CD4-positive, alpha-beta T cell treated with Interleukin-2 at 100 ng/mL for 4 hours (primary cell): ENCODE measurements around the gene LSM12.
"Not testable (repeated sequence)": the region's sequence is repeated elsewhere in the genome, so short reads cannot be mapped to it uniquely, and the experiment has no call there.

Experiments used
- DNase-seq: peaks from one replicate; pipeline ENCODE4 v3.0.0-alpha.2; 2020; ENCODE audit warnings: low spot score

The LSM12 gene

DNA sequence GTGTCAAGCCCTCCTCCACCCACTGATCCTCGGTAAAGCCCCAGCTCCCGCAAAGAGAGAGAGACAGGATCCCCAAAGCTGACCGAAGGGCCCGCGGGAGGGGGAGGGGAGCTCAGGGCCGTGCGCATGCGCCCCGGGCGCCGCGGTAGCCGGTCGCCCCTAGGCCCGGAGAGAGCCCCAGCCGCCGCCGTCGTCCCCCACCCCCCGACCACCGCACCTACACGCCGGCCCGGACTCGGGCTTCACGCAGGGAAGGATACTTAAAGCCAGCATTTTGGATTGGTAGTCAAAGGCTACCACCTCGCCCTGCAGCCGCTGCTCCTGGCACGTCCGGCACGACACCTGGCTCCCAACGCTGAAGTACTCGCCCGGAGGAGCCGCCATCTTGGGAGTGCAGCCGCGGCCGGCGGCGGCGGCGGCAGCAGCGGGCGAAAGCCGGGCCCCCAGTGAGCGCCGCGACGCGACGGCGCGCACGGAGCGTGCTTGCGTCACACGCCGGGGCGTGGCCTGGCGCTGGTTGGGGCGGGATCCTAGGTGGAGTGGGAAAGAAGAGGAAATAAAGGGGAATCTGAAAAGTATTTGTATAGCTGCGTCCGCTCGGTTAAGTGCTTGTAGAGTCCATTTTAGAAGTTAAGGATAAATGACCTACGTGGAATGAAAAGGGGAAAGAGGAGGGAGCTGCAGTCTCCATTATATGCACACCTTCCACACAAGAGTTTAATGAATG, at the start of gene LSM12:
Gene LSM12 (minus strand): TSS at position 468 of the 727 bp plus-strand sequence. CDS start 84 bp downstream, at position 384.
- peak; percentile 87 for DNase-seq

DNA sequence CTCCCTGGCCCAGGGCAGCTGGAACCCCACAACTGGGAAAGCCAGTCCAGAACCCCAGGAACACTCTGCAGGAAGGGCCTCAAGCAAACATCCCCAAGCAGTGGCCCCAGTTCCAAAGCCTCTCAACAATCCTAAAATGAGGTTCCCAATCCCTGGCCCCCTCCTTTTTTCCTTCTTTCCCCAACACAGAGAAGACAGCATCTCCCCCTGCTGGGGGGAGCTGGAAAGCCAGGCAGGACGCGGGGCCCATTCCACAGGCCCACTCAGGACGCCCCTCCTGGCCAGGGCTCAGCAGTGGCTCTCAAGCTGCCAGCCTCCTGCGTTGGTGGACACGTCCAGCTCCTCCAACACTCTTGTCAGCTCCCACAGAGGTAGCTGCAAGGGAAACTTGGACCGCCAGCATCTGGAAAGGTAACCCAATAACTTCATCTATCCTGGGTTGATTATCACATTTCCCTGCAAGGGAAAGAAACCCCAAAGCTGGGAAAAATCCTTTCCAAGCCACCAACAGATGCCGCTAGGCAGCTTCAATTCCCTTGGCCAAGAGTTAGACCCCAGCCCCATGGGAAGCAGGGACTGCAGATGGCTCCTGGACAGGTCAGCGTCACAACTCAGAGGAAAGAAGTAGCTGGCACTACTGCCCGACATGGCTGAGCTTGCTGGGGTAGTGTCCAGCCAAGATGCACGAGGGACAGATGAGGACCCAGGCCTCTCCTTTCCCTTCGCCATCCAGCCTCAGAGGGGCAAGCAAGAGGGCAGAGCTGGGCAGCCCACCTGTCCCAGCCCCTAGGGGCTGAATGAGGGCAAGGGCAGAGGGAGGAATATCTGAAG, 49.3 kb upstream of the LSM12 start:
- DNase-seq = no peak

DNA sequence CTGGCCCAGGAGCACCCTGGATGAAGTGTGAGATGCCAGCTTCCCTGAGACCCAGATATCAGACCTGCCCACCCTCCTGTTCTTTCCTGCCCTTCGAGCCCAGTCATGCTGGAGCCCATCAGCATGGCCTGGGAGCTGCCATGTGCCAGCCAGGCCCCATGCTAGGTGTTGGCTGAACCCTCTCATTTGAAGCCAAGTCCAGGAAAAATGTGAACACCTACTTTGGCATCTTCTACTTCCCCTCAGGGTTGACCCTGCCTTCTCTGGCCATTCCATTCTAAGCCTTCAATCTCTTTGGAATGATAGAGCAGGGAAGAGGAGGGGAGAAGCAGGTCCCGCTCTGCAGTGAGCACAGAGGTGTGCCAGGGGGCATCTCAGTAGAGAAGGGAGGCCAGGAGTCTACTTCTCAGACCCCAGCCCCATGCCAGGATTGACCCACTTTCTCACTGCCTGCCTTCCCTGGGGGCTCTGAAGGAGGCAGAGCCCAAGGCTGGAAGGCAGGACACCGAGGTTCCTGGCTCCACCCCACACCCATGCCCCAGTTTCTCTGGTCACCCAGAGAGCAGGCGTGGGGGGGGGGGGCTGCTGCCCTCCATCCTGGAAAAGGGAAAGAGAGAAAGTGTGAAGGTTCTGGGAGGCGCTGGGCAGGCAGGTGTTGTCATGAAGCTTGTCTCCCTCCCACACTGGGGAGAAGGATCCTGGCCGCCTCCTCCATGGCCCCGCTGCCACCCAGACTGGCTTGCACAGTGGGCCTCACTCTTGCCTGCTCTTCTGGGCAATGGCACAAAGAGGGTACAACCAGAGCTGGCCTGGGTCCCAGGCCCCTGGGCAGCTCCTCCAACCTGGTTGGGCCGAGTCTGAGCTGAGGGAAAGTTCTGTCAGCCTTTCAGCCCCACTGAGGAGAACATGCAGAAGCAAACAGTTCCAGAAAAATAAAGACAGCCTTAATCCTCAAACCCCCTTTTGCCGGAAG, 47.7 kb upstream of the LSM12 start:
- no peak for DNase-seq

DNA sequence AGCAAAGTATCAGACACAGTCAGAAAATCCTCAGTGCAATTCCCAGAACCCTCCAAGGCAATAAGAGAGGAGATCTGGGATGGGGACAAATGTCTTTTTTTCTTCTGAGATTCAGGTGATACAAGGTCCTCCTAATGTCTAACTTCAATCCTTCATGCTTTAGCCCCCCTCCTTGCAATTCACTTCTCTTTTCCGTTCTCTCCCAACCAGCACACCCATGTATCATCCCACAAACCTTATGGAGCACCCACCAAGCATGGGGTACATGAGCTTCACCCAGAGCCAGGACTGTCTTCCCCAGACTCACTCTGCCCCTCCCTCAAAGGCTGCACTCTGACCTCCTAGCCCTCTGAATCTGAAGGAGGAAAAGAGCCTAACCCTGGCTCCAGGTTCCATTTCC, 46.9 kb upstream of the LSM12 start:
- no peak for DNase-seq

DNA sequence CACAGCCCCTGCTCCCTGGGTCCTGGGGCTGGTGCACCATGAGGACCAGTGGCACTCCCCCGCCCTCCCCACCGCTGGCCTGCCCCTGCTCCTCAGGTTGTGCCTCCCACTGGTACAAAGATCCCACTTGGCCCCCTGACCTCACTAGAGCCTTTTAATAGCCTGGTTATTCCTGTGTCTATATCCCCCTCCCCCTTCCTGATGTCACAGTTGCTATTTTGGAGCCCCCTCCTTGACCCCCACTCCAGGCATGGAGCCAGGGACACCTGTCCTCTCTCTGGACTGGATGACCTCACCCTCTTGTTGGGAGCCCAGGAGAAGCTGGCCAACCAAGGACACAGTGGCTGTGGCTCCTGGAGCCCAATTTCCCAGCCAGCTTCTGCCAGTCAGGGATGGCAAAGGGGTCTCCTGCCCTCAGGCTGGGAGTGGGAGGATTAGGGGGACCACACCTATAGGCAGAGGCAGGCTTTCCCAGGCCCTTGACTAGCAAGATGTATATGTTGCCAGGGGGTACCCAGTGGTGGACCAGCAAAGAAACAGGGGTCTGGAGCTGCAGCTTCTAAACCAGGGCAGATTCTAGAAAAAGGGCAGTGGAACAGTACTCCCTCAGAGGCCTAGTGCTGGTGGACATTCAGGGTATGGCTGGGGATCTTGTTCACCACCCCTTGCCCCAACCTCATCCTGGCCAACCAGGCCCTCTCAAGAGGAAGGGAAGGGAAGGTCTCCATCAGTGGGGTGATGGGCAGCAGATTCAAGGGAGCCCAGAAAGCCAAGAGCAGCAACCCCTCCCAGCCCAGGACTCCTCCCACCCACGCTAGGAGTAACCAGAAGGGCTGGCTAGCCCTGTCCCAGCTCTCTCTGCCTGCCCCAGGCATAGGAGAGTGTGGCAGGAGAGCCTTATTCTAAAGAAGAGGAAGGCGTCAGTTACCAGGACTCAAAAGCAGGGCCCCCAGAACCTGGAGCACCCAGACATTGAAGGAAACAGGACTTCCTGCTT, 46.1 kb upstream of the LSM12 start:
- no peak for DNase-seq

DNA sequence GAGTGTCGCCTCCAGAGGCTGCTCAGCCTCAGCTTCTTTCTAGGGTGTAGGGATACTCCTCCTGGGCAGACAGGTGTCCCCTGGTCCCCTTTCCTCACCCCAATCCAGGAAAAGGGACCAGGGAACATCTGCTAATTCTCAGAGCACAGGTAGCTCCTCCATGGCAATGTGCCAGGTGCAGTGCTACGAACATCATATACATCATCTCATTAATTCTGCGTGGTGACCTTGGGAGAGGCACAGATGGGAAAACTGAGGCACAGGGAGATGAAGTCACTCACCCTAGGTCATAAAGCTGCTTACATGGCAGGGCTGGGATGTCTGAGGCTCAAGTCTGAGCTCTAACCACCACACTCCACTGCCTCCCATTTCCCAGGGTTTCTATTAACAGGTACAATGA, 45.3 kb upstream of the LSM12 start:
- no peak for DNase-seq

DNA sequence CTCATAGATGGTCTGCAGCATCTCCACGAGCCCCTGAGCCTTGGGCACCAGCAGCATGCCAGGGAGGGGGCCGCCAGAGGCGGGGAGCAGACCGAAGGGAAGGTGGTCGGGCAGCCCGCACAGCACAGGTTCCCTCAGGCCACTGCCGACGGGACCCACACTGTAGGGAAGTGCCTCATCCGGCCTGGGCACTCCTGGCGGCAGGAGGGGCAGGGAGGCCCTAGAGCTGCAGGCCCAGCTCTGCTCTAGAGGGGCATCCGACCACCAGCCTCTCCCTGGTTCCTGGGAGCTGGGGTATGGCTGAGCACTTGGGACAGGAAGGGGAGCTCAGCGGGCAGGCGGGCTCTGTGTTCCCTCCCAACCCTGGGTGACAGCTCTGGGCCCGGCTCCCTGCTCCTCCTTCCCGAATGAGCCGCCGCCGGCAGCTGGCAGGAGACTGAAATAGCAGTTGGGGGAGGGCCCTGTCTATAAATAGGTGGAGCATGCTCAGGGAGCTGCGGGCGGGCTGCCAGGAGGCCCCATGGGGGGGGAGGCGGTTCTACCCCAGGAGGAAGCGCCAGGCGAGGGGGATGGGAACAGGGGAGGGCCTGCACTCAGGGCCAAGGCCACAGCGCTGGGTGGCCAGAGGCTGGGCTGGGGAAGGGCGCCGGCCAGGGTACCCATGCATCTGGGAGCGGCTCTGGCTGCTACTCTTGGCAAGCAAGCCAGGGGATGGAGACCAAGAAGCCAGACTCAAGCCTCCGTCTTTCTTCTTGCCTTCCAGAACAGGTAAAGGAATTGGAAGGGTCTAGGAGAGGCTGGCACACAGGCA, 44.6 kb upstream of the LSM12 start:
- DNase-seq = peak; percentile 26

DNA sequence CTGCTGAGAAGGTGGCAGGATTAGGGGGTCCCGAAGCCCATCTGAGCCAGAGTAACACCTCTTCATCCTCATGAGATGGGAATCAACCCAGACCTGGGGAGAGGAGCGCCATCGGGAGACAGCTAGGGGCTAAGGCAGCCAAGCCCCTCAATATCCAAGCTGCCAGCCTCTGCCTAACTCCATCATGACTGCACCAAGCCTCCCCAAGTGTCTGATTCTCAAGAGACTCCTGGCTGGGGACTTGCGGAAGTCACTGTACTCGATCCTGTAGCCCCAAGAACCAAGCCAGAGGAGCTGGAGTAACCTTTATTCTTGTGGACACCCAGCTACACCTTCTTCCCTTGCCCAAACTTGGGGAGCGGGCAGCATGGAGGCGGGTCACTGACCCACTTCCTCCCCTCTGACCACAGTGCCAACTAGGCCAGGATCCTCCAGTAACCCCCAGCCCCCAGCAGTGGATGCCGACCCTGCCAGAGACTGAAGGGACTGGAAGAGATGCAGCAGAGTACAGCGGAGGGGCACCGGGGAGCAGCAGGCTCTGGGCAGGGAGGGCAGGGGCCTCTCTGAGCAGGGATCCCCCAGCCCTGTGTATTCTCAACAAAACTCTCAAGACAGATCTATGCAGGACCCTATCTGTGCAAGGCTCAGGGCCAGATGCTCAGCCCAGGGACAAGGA, 43.7 kb upstream of the LSM12 start:
- DNase-seq = no peak

DNA sequence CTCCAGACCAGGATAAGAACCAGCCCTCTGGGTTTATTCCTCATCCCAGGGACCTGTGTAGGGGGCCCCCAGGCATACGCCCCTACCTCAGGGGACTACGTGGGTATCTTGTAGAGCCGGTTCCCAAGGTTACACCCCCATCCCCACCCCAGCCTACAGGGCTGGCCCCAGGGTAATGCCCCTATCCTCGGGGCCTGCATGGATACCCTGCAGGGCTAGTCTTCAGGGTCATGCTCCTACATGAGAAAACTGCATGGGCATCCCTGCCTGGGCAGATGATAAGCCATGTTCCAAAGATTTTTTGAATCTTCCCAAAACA, 42.8 kb upstream of the LSM12 start:
- no peak for DNase-seq

DNA sequence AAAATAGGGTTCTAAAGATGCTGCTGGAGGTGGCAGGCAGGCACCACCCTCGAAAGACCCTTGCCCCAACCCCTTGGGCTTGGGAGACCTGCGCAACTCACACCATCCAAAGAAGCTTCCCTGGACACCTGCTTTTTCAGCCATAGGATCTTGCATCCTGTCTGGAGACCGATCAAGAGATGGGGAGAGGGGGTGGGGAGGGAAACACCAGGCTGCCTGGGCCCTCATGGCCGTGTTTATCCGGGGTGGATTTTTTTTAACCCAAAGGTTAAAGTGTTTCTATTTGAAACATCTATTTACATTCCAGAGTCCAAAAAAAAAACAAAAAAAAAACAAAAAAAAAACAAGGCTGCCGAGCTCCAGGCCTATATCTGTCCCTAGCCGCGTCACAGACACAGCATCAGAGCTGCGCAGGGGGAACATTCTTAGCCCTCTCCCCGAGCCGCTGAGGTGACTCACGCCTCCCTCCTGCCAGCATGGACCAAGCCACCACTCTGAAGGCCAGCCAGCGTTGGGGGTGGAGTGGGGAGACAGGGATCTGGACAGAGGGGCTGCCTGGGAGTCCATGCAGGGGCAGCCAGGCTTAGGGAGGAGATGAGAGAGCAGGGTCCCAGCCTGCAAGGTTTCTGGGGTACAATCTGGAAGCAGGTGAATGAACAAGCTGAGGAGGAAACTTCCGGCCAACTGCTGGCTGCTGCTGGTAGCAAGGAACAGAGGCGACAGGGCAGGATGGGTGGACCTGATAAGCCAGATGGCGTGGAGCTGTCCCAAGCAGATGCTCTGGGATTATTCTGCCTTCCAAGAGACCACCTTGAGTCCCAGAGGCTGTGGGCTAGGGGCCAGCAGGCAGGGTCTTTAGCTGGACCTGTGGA, 42.2 kb upstream of the LSM12 start:
- DNase-seq = no peak

DNA sequence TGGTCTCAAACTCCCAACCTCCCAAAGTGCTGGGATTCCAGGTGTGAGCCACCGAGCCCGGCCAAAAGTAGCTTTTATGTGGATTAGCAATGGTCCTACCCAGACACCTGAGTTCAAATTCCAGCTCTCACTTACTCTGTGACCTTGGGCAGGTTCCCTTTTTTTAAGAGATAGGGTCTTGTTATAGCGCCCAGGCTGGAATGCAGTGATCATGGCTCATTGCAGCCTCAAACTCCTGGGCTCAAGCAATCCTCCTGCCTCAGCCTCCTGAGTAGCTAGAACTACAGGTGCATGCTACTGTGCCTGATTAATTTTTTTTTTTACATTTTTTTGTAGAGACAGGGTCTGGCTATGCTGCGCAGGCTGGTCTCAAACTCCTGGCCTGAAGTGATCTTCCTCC, 40.3 kb upstream of the LSM12 start:
- DNase-seq = no peak

DNA sequence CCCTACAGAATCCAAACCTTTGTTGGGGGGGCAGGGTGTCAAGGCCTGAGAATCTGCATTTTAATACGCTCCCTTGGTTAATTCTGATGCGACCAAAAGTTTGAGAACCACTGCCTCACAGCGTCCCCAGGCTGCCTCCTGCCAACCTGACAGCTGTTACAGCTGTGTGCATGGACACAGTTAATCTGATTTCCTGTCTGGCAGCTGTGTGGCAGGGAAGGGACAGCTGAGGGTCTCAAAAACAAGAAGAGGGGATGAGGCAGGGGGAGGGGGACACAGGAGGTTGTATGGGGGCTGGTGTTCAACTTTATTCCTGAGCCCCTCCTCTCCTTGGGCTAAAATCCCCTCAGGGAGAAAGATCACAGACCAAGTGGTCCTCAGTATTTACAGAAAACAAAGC, 39.5 kb upstream of the LSM12 start:
- DNase-seq = no peak

DNA sequence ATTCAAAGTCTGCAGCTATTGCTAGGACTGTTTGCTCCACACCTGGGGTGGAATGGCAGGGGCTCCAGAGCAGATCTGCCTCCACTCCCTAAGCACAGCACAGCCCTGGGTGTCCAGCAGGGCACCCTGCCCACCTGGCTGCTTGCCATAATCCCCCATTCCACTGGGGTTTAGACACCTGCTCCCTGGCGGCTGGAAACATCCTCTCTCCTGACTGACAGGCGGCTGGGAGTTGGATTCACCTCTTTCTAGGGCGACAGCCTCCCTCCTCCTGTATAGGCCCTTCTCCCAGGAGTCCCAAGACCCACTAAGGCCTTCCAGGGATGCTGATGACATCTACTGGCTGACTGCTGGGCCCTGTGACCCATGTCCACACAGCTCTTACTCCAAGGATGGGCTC, 39.0 kb upstream of the LSM12 start:
- no peak for DNase-seq

DNA sequence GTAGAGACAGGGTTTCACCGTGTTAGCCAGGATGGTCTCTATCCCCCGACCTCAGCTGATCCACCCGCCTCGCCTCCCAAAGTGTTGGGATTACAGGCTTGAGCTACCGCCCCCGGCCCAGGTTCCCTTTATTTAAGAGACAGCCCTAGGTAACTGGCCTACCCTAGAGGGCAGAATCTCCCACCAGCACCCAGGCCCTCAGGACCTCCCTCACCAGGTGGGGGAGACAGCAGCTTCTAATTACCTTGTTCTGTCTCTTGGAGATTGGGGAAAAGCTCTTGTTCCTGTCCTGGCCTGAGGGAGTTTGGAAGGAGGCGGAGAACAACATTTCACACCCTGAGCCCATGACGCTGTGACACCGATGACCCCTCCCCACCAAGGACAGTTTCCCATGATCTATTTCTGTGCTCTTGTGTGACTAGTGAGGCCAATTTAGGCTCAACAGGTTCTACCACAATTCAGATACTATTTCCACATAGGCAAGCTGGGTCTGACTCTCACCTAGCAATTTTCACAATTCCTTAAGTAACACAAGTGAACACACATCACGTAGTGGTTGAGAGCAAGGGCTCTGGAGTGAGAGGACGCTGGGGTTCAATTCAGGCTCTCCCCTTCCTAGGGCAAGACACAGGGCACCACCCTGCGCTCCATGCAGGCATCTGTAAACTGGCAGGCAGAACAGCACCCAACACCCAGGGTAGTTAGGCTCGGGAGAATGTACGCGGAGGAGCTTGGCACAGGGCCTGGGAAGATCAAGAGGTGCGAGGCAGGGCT, 36.6 kb upstream of the LSM12 start:
- DNase-seq = no peak

DNA sequence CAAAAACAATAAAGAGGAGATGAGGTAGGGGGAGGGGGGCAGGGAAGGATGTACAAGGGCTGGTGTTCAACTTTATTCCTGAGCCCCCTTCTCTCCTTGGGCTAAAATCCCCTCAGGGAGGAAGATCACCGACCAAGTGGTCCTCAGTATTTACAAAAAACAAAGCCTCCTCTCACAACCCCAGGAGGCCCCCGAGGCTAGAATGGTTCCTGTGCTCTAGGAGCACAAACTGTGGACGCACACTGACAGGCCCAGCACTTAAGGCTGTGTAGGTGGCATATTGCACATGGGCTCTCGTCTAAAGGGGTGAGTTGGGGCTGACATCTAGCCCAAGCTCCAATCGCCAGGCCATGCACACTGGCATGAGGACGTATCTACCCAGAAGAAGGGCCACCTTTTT, 35.4 kb upstream of the LSM12 start:
- not testable (repeated sequence) for DNase-seq

DNA sequence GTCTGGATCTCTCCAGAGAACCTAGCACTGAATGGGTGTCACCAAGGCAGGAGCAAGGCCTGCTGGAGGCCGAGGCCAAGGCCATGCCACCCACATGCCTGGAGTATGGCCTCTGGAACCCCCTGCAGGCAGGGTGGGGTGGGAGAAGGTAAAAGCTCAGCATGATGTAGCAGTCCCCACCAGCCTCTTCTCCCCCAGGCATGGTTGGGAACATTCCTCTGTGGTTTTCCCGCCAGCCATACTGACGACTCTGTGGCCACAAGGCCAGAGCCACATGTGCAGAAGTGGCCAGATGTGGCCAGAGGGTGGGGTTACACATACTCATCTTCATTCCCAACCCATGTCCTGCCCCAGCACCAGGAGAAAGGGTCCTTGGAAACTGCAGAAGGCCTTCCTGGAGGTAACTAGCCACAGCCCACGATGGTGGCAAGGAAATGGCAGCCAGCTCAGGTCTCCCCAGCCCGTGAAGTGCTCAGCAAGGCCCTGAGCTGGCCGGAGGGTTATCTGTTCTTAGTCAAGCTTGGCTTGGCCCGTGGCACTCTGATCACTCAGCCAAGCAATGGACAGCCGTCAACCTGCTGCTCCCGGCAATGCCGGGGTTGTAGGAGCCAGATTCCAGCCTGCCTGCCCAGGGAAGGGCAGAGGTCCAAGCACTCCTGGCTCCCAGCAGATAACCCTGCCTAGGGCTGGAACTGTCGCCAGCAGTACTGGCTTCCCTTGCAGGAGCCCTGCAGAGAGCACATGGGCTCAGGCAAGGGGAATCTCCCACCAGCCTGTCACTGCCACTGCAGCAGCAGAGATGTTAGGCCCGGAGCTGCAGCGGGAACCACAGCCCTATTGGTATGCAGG, 30.9 kb upstream of the LSM12 start:
- no peak for DNase-seq
